ENCODE data around the gene MSI2. TPM values are rescaled to one million over a fixed set of nuclear protein-coding genes. Genes with fewer than 3 reads are reported as not detected.

The MSI2 gene
- total and polyA plus RNA-seq, 12 donors: 25.5 to 135 (median 121) TPM

- Histone ChIP-seq H3K36me3 (peaks cover 0 to 4% (median 0%) of the 10 kb centered on the region in 9 donors), H3K9me3 (no peaks in the 10 kb centered on the region), H3K27me3 (no peaks in the 10 kb centered on the region), H3K4me1 (peaks cover 8 to 74% (median 61%) of the 10 kb centered on the region in 9 donors), H3K4me3 (no peak overlapping the region), H3K27ac (peak overlapping the region in 1 of 10 donors; percentile 35)
- no peak for DNase-seq
- intact Hi-C loops (cut with DNase I): loop anchor here in 3 of 10 donors (5.0 to 10.0 kb wide), 3 partner anchors 62 to 388 kb away; no protein-coding TSS in a partner anchor
- 85% methylated on average over 17 of the region's 17 CpGs for WGBS, 2 donors
- ATAC-seq: no peak
- TF ChIP-seq CTCF (IDR thresholded peaks at IDR 0.05): no peak
Measured at GRCh38 chr17:57286399-57287105, 30.2 kb downstream of the MSI2 start.

- ATAC-seq (peak; percentile 25 to 84 (median 64)), DNase-seq (no peak)
- WGBS, 2 donors: 59 to 61% methylated on average over 10 of the region's 10 CpGs
- H3K36me3 ChIP-seq: no peaks in the 10 kb centered on the region
- H3K4me1 ChIP-seq: peaks cover 3 to 66% (median 48%) of the 10 kb centered on the region in 9 donors
- H3K27me3 ChIP-seq: no peaks in the 10 kb centered on the region
- peak overlapping the region in 8 of 10 donors; percentile 32 to 79 (median 63) for H3K27ac ChIP-seq
- no peak for TF ChIP-seq CTCF (IDR thresholded peaks at IDR 0.05)
- intact Hi-C loops (cut with DNase I): loop anchor here in 3 of 10 donors (5.0 to 10.0 kb wide), 3 partner anchors 63 to 387 kb away; no protein-coding TSS in a partner anchor
- no peak overlapping the region for H3K4me3 ChIP-seq
- H3K9me3 ChIP-seq: no peaks in the 10 kb centered on the region
Measured at GRCh38 chr17:57288040-57288772, 31.9 kb downstream of the MSI2 start.

- Histone ChIP-seq H3K27ac (peak overlapping the region in 9 of 10 donors; percentile 10 to 79 (median 58)), H3K36me3 (no peaks in the 10 kb centered on the region), H3K27me3 (no peaks in the 10 kb centered on the region), H3K4me1 (peaks cover 3 to 64% (median 48%) of the 10 kb centered on the region in 9 donors), H3K4me3 (no peak overlapping the region), H3K9me3 (no peaks in the 10 kb centered on the region)
- TF ChIP-seq CTCF (IDR thresholded peaks at IDR 0.05): peak in 4 of 9 donors; percentile 19 to 44 (median 38)
- DNase-seq (no peak), ATAC-seq (peak; percentile 13 to 65 (median 50))
- WGBS, 2 donors: 57 to 64% methylated on average over 3 of the region's 3 CpGs
- intact Hi-C loops (cut with DNase I): loop anchor here in 3 of 10 donors (5.0 to 10.0 kb wide), 3 partner anchors 64 to 386 kb away; no protein-coding TSS in a partner anchor
Measured at GRCh38 chr17:57288773-57289121, 32.4 kb downstream of the MSI2 start.

- no peak for TF ChIP-seq CTCF (IDR thresholded peaks at IDR 0.05)
- 61 to 63% methylated on average over 5 of the region's 5 CpGs for WGBS, 2 donors
- Histone ChIP-seq H3K27ac (peak overlapping the region in 9 of 10 donors; percentile 10 to 79 (median 58)), H3K4me3 (no peak overlapping the region), H3K36me3 (peaks cover 0 to 2% (median 0%) of the 10 kb centered on the region in 9 donors), H3K27me3 (no peaks in the 10 kb centered on the region), H3K4me1 (peaks cover 3 to 68% (median 48%) of the 10 kb centered on the region in 9 donors), H3K9me3 (no peaks in the 10 kb centered on the region)
- intact Hi-C loops (cut with DNase I): loop anchor here in 3 of 10 donors (5.0 to 10.0 kb wide), 3 partner anchors 64 to 386 kb away; no protein-coding TSS in a partner anchor
- ATAC-seq (peak in 7 of 8 donors; percentile 15 to 60 (median 41)), DNase-seq (no peak)
Measured at GRCh38 chr17:57289130-57289529, 32.8 kb downstream of the MSI2 start.
